Smooth muscle cell (in vitro differentiated cells): ENCODE data around the gene PRRC2C. TPM values are rescaled to one million over a fixed set of nuclear protein-coding genes. Genes with fewer than 3 reads are reported as not detected.

Source experiments
- DNase-seq: peaks from one replicate; lab custom pipeline; 2025; ENCODE audit not compliant: unreplicated experiment; lab: John Stamatoyannopoulos, UW
- H2AFZ ChIP-seq: fragments of 200-600 bp; sonication (generic); 2 replicates; pipeline ENCODE4 v1.6.0; 2016; ENCODE audit warnings: antibody characterized with exemption, low read depth, mild to moderate bottlenecking
- H3F3A ChIP-seq: fragments of 200-600 bp; sonication (generic); 2 replicates; pipeline ENCODE4 v1.6.0; 2017; ENCODE audit warnings: antibody characterized with exemption, low read depth
- H3K27ac ChIP-seq: fragments of 200-600 bp; sonication (generic); 2 replicates; pipeline ENCODE4 v1.5.1; 2016; ENCODE audit warnings: low read depth, mild to moderate bottlenecking
- H3K27me3 ChIP-seq: fragments of 200-600 bp; sonication (generic); 2 replicates; pipeline ENCODE4 v1.6.1; 2016; ENCODE audit warnings: low read depth, mild to moderate bottlenecking
- H3K36me3 ChIP-seq: fragments of 200-600 bp; sonication (generic); 2 replicates; pipeline ENCODE4 v1.5.1; 2016; ENCODE audit warnings: low read depth
- H3K4me1 ChIP-seq: fragments of 200-600 bp; sonication (generic); 2 replicates; pipeline ENCODE4 v1.5.1; 2016; ENCODE audit warnings: low read depth
- H3K4me2 ChIP-seq: fragments of 200-600 bp; sonication (generic); 2 replicates; pipeline ENCODE4 v1.6.0; 2016; ENCODE audit warnings: mild to moderate bottlenecking
- H3K4me3 ChIP-seq: fragments of 200-600 bp; sonication (generic); 2 replicates; pipeline ENCODE4 v1.5.1; 2016; ENCODE audit warnings: mild to moderate bottlenecking
- H3K79me2 ChIP-seq: fragments of 200-600 bp; sonication (generic); 2 replicates; pipeline ENCODE4 v1.6.0; 2016; ENCODE audit warnings: low read depth, mild to moderate bottlenecking
- H3K9ac ChIP-seq: fragments of 200-600 bp; sonication (generic); 2 replicates; pipeline ENCODE4 v1.6.0; 2016; ENCODE audit warnings: low read depth
- H3K9me3 ChIP-seq: fragments of 200-600 bp; sonication (generic); replicated peaks from 2 replicates; pipeline ENCODE4 v1.5.1; 2016; ENCODE audit warnings: low read depth
- H4K20me1 ChIP-seq: fragments of 200-600 bp; sonication (generic); 2 replicates; pipeline ENCODE4 v1.6.0; 2016; ENCODE audit warnings: low read depth
- WGBS: methylation state at CpG from one replicate; pipeline ENCODE4 v1.1.7; 2016; ENCODE audit warnings: low lambda C conversion rate; 5-methylcytosine and 5-hydroxymethylcytosine counted together
- polyA plus RNA-seq: library from polyadenylated mRNA; unstranded; fragments of >200 nt; fragmentation: Nextera tagmentation; extraction: Ambion mirVana; gene quantifications from 2 replicates; pipeline ENCODE4 v1.2.1, GENCODE V29; 2016
- total RNA-seq: library from RNA; depleted of rRNA; stranded (reverse); fragments of >200 nt; gene quantifications from 2 replicates; pipeline ENCODE4 v1.2.3, GENCODE V29; 2014
- TF ChIP-seq, protein P1 (sequence below): fragments of 200-600 bp; sonication (generic); IDR thresholded peaks from 2 replicates; pipeline ENCODE4 v1.5.1; 2017; ENCODE audit warnings: borderline replicate concordance, mild to moderate bottlenecking, antibody characterized with exemption; ENCODE audit not compliant: insufficient read depth, poor library complexity, severe bottlenecking

The PRRC2C gene
- total and polyA plus RNA-seq, 2 experiments from 2014 or later = 89.8 to 106 TPM

DNA sequence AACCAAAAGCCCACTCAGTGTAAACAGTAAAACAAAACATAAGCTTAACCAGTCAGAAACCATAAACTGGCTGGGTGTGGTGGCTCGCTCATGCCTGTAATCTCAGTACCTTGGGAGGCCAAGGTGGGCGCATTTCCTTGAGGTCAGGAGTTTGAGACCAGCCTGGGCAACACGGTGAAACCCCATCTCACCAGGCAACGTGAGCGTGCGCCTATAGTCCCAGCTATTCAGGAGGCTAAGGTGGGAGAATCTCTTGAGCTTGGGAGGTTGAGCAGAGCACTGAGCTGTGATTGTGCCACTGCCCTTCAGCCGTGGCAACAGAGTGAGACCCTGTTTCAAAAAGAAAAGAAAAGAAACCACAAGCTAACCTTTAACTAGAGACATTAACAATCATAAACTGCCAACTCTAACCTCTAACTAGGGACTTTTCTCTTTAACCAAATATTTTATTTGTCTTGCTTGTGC, 13.1 kb upstream of the PRRC2C start:
- H3K9me3 ChIP-seq = no peaks in the 10 kb centered on the region
- no peak overlapping the region for H2AFZ ChIP-seq
- H3F3A ChIP-seq = no peaks in the 10 kb centered on the region
- WGBS = 96% methylated on average over 7 of the region's 7 CpGs
- H3K4me2 ChIP-seq = no peak overlapping the region
- no peaks in the 10 kb centered on the region for H3K36me3 ChIP-seq
- no peak overlapping the region for H3K9ac ChIP-seq
- no peak for DNase-seq
- TF ChIP-seq, protein P1, sequence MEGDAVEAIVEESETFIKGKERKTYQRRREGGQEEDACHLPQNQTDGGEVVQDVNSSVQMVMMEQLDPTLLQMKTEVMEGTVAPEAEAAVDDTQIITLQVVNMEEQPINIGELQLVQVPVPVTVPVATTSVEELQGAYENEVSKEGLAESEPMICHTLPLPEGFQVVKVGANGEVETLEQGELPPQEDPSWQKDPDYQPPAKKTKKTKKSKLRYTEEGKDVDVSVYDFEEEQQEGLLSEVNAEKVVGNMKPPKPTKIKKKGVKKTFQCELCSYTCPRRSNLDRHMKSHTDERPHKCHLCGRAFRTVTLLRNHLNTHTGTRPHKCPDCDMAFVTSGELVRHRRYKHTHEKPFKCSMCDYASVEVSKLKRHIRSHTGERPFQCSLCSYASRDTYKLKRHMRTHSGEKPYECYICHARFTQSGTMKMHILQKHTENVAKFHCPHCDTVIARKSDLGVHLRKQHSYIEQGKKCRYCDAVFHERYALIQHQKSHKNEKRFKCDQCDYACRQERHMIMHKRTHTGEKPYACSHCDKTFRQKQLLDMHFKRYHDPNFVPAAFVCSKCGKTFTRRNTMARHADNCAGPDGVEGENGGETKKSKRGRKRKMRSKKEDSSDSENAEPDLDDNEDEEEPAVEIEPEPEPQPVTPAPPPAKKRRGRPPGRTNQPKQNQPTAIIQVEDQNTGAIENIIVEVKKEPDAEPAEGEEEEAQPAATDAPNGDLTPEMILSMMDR = no peak
- no peaks in the 10 kb centered on the region for H3K4me1 ChIP-seq
- H3K79me2 ChIP-seq = no peaks in the 10 kb centered on the region
- H3K4me3 ChIP-seq = no peak overlapping the region
- H4K20me1 ChIP-seq = no peaks in the 10 kb centered on the region
- H3K27me3 ChIP-seq = no peaks in the 10 kb centered on the region
- no peak overlapping the region for H3K27ac ChIP-seq

DNA sequence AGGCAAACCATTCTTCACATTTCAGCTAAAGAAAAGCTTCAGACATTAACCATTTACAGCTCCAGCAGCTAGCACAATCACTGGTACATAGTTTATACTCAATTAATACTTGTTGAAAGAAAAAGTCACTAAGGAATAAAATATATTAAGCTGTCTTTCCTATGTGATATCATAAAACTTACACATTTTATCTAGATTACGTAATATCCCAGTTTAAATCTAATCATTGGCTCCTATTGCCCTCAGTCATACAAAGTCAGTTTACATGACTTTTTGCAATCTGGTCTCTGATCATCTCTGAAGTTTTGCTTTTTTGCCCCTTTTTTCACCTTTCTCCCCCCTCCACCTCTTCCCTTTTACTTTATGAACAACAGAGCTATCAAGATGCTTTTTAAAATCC, 8.5 kb upstream of the PRRC2C start:
- Histone ChIP-seq H3K9me3 (no peaks in the 10 kb centered on the region), H3K79me2 (no peaks in the 10 kb centered on the region), H3K9ac (no peak overlapping the region), H4K20me1 (no peaks in the 10 kb centered on the region), H3K4me2 (no peak overlapping the region), H2AFZ (no peak overlapping the region), H3K27me3 (no peaks in the 10 kb centered on the region), H3K36me3 (no peaks in the 10 kb centered on the region), H3F3A (no peaks in the 10 kb centered on the region), H3K27ac (no peak overlapping the region), H3K4me3 (no peak overlapping the region), H3K4me1 (no peaks in the 10 kb centered on the region)
- TF ChIP-seq, protein P1 = no peak
- DNase-seq = no peak
- WGBS = 88% methylated on average over 1 of the region's 1 CpG

DNA sequence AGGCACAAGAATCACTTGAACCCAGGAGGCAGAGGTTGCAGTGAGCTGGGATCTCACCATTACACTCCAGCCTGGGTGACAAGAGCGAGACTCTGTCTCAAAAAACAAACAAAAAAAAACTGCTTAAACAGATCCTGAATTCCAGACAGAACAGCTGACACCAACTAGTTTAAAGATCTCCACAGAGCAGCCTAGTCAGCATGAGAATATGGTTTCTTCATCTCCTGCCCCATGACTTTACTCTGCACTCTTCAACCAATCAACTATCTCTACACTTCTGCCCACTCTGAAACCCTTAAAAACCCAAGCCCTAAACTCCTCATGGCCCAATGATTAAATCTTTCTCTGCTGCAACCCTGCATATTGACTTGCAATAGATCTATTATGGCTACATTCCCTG, 7.5 kb upstream of the PRRC2C start:
- H3K4me2 ChIP-seq = no peak overlapping the region
- no peak overlapping the region for H3K27ac ChIP-seq
- no peaks in the 10 kb centered on the region for H3K4me1 ChIP-seq
- H3K27me3 ChIP-seq = no peaks in the 10 kb centered on the region
- no peak overlapping the region for H3K9ac ChIP-seq
- no peak overlapping the region for H3K4me3 ChIP-seq
- DNase-seq = no peak
- WGBS = 67% methylated on average over 1 of the region's 1 CpG
- H3K79me2 ChIP-seq = no peaks in the 10 kb centered on the region
- no peaks in the 10 kb centered on the region for H3F3A ChIP-seq
- no peaks in the 10 kb centered on the region for H4K20me1 ChIP-seq
- H2AFZ ChIP-seq = no peak overlapping the region
- H3K9me3 ChIP-seq = no peaks in the 10 kb centered on the region
- no peaks in the 10 kb centered on the region for H3K36me3 ChIP-seq
- TF ChIP-seq, protein P1 = no peak

DNA sequence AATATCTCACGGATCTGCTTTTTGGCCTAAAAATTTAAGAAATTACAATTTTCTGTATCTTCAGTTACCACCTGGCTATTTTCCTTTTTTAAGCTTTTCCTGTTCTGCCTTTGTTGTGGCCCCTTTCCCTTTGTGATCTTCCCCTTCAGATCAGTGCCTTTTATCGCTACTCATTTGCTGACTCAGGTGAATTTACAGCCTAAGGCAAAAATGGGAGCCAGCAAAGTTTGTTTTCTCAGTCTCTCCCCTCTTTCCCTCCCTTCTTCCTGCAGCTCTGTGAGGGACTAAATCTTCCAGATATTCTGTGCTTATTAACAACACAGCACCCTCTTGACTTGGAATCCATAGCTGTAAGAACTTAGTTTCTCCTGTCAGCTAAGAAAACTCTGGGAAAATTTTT, 5.3 kb upstream of the PRRC2C start:
- no peak overlapping the region for H2AFZ ChIP-seq
- TF ChIP-seq, protein P1 = no peak
- 54% methylated on average over 2 of the region's 2 CpGs for WGBS

More for the DNA sequence above, 5.3 kb upstream of the PRRC2C start:
- DNase-seq = no peak
- Histone ChIP-seq H3F3A (no peaks in the 10 kb centered on the region), H4K20me1 (no peaks in the 10 kb centered on the region), H3K4me2 (no peak overlapping the region), H3K36me3 (no peaks in the 10 kb centered on the region), H3K4me3 (no peak overlapping the region), H3K9ac (no peak overlapping the region), H3K27ac (no peak overlapping the region), H3K79me2 (no peaks in the 10 kb centered on the region), H3K27me3 (no peaks in the 10 kb centered on the region), H3K9me3 (no peaks in the 10 kb centered on the region), H3K4me1 (no peaks in the 10 kb centered on the region)
